Measurements from ENCODE around the gene TRAPPC2L.
"Not testable (repeated sequence)": the region's sequence is repeated elsewhere in the genome, so short reads cannot be mapped to it uniquely, and the experiment has no call there.

The TRAPPC2L gene

GRCh38 chr16:88819126-88819525, 37.8 kb upstream of the TRAPPC2L start:
- no peak for DNase-seq

GRCh38 chr16:88820385-88821025, 36.4 kb upstream of the TRAPPC2L start:
- no peak for DNase-seq

DNA sequence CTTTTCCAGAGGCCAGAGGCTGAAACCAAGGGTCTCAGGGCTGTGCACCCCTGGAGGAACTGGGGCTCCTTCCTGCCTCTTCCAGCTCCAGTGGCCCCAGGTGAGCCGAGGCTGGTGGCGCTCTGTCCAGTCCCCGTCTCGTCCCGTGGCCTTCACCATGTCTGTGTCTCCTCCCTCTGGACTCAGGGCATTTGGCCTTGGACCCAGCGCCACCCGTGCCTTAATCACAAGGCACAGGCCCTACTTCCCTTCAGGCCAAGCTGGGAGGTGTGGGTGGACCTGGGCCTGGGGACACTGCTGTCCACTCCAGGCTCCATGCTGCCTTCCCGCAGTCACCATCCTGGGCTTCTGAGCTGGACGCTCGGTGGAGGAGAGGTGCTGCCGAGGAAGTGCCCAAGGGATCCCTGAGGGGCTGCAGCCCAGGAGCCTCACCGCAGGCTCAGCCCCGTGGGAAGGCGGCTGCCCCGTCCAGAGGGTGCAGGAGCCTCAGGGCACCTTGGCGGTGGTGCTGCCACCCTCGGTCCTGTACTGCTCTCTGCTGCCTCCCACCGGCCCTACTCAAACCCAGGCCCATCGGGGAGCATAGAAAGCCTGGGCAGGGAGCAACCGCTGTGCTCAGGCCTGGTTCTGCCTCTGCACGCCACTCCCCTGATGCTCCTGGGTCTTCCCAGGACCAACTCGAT, 35.6 kb upstream of the TRAPPC2L start:
- DNase-seq: no peak

- no peak for DNase-seq
These were observed 34.5 kb upstream of the TRAPPC2L start for GRCh38 chr16:88822281-88823040.

GRCh38 chr16:88823646-88824045, 33.3 kb upstream of the TRAPPC2L start:
- not testable (repeated sequence) for DNase-seq

- no peak for DNase-seq
These were observed 32.5 kb upstream of the TRAPPC2L start for GRCh38 chr16:88824256-88825077.

DNA sequence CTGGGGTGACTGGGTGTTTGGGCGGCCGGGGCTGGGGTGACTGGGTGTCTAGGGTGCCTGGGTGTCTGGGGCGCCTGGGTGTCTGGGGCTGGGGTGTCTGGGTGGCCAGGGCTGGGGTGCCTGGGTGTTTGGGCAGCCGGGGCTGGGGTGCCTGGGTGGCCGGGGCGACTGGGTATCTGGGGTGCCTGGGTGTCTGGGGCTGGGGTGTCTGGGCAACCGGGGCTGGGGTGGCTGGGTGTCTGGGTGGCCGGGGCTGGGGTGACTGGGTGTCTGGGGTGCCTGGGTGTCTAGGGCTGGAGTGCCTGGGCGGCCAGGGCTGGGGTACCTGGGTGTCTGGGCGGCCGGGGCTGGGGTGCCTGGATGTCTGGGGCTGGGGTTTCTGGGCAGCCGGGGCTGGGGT, 31.8 kb upstream of the TRAPPC2L start:
- no peak for DNase-seq

DNA sequence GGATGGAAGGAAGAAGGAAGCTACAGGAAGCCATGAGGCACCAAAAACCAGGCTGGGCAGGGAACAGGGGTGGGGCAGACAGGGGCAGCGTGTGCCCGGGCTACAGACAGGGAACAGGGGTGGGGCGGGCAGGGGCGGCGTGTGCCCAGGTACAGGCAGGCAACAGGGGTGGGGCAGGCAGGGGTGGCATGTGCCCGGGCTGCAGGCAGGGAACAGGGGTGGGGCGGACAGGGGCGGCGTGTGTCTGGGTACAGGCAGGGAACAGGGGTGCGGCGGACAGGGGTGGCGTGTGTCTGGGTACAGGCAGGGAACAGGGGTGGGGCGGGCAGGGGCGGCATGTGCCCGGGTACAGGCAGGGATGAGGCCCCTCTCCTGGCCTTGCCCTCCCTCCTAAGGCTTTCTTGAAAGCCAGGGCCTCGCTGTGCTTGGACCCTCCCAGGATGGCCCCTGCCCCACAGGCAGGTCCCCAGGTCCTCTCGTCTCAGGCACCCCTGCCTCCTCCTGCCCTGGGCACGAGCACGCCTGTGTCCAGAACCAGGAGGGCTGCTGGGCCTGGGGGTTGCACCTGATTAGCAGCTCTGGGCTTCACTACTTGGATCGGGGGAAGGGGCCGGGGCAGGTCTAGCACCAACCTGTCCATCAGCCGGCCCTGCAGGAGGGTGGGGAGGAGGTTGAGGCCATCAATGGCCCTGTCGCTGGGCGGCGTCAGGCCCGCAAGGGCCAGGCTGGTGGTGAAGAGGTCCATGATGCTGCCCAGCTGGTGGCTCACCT, 30.7 kb upstream of the TRAPPC2L start:
- no peak for DNase-seq

DNA sequence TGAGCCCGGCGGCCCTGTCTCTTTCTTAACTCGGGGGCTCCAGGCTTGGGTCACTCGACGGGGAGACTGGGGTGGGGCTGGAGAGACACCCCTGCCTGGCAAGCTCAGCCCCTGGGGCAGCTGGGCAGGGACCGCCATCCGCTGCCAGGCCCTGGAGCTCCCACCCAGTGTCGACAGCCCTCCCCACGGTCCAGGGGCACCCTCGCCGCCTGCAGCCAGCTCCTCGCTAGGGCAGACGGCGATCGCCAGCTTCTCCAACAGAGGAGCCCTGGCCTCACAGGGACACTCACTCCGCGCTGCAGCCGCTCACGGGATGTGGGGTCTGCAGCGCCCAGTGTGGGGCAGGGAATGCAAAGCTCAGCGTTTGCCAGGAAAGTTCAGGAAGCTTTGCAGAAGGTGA, 29.2 kb upstream of the TRAPPC2L start:
- DNase-seq: no peak

GRCh38 chr16:88828711-88829110, 28.2 kb upstream of the TRAPPC2L start:
- DNase-seq: no peak

- no peak for DNase-seq
These were observed 26.7 kb upstream of the TRAPPC2L start for GRCh38 chr16:88830258-88830657.

- no peak for DNase-seq
These were observed 26.1 kb upstream of the TRAPPC2L start for GRCh38 chr16:88830783-88831182.

GRCh38 chr16:88831838-88832237, 25.1 kb upstream of the TRAPPC2L start:
- no peak for DNase-seq

GRCh38 chr16:88833086-88833485, 23.8 kb upstream of the TRAPPC2L start:
- DNase-seq: no peak

DNA sequence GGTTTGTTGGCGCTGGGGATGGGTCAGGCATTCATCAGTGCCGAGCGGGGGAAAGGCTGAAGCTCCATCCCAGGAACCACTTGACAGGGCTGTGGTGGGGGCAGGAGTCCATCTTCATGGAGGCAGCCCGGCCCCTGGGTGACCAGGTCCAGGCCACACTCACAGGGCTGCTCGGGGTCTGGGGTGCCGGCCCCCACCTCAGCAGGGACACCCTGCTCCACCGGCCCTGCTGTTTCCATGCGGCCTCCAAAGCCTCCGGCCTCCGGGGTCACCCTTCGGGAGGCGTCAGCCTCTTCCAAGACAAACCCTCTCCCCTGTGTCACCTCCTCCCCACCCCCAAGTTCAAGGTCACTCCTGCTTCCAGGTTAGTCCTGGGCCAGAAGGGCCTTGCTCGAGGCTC, 22.3 kb upstream of the TRAPPC2L start:
- DNase-seq: no peak

- DNase-seq: no peak
These were observed 21.5 kb upstream of the TRAPPC2L start for GRCh38 chr16:88835383-88835782.

- no peak for DNase-seq
These were observed 21.1 kb upstream of the TRAPPC2L start for GRCh38 chr16:88835818-88836217.

DNA sequence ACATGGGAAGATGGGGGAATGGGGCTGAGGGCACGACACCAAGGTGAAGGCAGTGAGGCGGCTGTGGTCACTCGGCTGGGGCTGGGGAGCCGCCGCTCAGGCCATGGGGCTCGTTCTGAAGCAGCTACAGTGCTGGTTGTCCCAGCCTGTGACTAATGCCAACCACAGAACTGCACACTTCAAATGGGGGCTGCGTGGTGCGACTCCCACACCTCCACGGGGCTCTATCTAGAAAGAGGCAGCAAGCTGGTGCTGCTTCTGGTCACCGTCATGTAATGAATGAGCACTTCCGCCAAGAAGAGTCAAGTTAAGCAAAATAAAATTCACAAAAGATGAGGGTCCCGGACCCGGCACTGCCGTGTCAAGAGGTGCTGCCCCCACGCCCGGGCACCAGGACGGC, 20.1 kb upstream of the TRAPPC2L start:
- DNase-seq: no peak

DNA sequence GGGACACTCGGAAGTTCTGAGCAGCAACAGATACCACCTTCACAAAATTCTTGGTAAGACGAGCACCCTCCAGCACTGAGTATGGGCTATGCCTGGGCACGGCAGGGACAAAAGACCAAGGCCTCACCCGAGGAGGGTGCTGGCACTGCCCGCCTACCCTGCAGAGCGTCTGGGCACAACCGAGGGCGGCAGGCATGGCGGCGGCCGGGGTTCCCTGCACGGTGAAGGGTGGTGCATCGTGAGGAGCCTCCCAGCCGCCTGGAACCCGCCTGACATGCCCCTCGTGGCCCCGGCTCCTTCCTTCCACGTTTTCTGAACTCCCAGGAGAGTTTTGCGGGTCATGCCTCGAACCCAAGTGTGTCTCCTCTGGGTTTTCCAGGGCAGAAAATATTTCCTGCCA, 19.1 kb upstream of the TRAPPC2L start:
- DNase-seq: no peak

DNA sequence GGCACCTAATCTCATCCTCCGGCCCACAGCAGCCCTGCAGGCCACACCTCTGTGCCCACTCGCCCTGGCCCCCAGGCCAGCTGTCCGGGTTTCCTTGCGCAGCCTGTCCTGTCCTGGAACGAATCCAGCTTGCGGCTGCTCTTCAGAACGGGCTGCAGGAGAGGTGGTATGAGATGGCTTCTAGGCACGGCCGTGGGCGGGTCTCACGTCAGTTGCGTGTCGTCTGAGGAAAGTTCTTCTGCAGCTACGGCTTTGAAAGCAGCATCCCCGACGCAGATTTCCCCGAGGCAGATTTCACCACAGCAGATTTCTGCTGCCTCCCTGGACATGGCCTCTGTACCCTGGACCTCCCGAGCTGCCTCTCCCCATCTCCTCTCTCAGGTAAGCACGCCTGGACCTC, 18.4 kb upstream of the TRAPPC2L start:
- no peak for DNase-seq

DNA sequence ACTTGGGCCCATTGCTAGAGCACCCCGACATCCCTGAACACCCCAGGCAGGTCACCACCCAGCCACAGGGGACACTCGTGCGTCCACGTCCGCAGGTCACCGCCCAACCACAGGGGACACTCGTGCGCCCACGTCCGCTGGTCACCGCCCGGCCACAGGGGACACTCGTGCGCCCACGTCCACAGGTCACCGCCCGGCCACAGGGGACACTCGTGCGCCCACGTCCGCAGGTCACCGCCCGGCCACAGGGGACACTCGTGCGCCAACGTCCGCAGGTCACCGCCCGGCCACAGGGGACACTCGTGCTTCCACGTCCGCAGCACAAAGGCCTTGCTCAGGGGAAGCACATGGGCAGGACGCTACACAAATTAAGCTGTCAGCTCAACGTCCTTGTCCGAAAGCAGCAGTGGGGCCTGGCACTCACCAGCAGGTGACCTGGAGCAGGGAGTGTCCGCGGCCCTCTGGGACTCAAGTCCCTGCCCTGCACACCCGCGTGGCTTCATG, 17.8 kb upstream of the TRAPPC2L start:
- DNase-seq: no peak

Measured in stimulated activated CD4-positive, alpha-beta T cell treated with anti-CD3 and anti-CD28 coated beads, Interleukin-4, amount 100 ng/mL, for 24 hours (primary cell).